GM19397 (cell line): ENCODE measurements around the gene OR2L5.

Experiments used
- ATAC-seq: cut with Tn5 transposase; IDR thresholded peaks from one replicate; pipeline ENCODE4 v1.9.1; 2021; ENCODE audit warnings: mild to moderate bottlenecking, moderate library complexity; ENCODE audit not compliant: unreplicated experiment

OR2L5 gene

GRCh38 chr1:248013229-248013710, at the start of gene OR2L5:
Gene OR2L5 (plus strand): TSS chr1:248013660. CDS start chr1:248021948, 8,288 bp downstream.
- no peak for ATAC-seq

GRCh38 chr1:247964933-247965332, 48.5 kb upstream of the OR2L5 start, which contains the start of gene OR2AK2:
Gene OR2AK2 (plus strand): TSS chr1:247965233. CDS start chr1:247965377, 144 bp downstream.
- ATAC-seq = no peak

- peak; percentile 77 for ATAC-seq
These were observed 46.8 kb upstream of the OR2L5 start for GRCh38 chr1:247966532-247967204.

GRCh38 chr1:247992986-247993385, 20.5 kb upstream of the OR2L5 start:
- ATAC-seq = no peak

GRCh38 chr1:247998811-247999210, 14.6 kb upstream of the OR2L5 start:
- no peak for ATAC-seq

GRCh38 chr1:248000169-248000568, 13.3 kb upstream of the OR2L5 start:
- ATAC-seq = no peak

GRCh38 chr1:248007778-248008177, 5.7 kb upstream of the OR2L5 start:
- ATAC-seq = no peak

- ATAC-seq = no peak
These were observed 3.8 kb upstream of the OR2L5 start for GRCh38 chr1:248009681-248010080.

- no peak for ATAC-seq
These were observed 2.3 kb downstream of the OR2L5 start for GRCh38 chr1:248015803-248016202.

GRCh38 chr1:248029770-248030169, 16.3 kb downstream of the OR2L5 start, which contains the start of gene OR2L2:
Gene OR2L2 (plus strand): TSS chr1:248030070. CDS start chr1:248038268, 8,198 bp downstream.
- ATAC-seq = no peak

GRCh38 chr1:248045209-248045608, 31.7 kb downstream of the OR2L5 start:
- no peak for ATAC-seq

GRCh38 chr1:248046536-248046935, 33.1 kb downstream of the OR2L5 start, which contains the start of gene OR2L3:
Gene OR2L3 (plus strand): TSS chr1:248046836. CDS start chr1:248060682, 13,846 bp downstream.
- ATAC-seq = no peak

- ATAC-seq = no peak
These were observed 33.5 kb downstream of the OR2L5 start for GRCh38 chr1:248047008-248047407.

GRCh38 chr1:248054671-248055070, 41.2 kb downstream of the OR2L5 start:
- no peak for ATAC-seq

GRCh38 chr1:248055261-248055660, 41.8 kb downstream of the OR2L5 start:
- no peak for ATAC-seq

- no peak for ATAC-seq
These were observed 51.6 kb downstream of the OR2L5 start for GRCh38 chr1:248065071-248065470.

GRCh38 chr1:248065604-248066003, 52.1 kb downstream of the OR2L5 start:
- no peak for ATAC-seq
